Panc1 (cell line): Measurements from ENCODE around the gene CLDN9. TPM values are rescaled to one million over a fixed set of nuclear protein-coding genes. Genes with fewer than 3 reads are reported as not detected.
"Not testable (repeated sequence)": the region's sequence is repeated elsewhere in the genome, so short reads cannot be mapped to it uniquely, and the experiment has no call there.

Source experiments
- ATAC-seq: fragments of 200-7000 bp; cut with Tn5 transposase; 2 replicates; pipeline ENCODE4 v1.9.1; 2020; ENCODE audit warnings: mild to moderate bottlenecking, moderate library complexity
- BruUV-seq: library from RNA; stranded (reverse); fragments of 400-500 nt; replicated peaks from 2 replicates; lab custom pipeline; 2021; lab: Mats Ljungman, UMichigan
- CTCF ChIA-PET: fragments of 300-600 bp; sonication (Branson Sonifier 250); formaldehyde crosslinking; loops from one replicate; lab custom pipeline; 2022; ENCODE audit warnings: antibody characterized with exemption; lab: Charles Lee
- POLR2A ChIA-PET: fragments of 300-600 bp; sonication (Branson Sonifier 250); formaldehyde crosslinking; loops from one replicate; lab custom pipeline; 2022; ENCODE audit warnings: antibody characterized with exemption; lab: Charles Lee
- DNase-seq: peaks from one replicate; pipeline ENCODE4 v3.0.0-alpha.2; 2010; ENCODE audit warnings: low read depth, low spot score
- H3K27ac ChIP-seq: 2 replicates; pipeline ENCODE4 v1.5.1; 2011; ENCODE audit warnings: mild to moderate bottlenecking, low read length, inconsistent platforms
- H3K27me3 ChIP-seq: fragments of 200-500 bp; sonication (Bioruptor generic); 2 replicates; pipeline ENCODE4 v1.6.0; 2014; ENCODE audit warnings: low read length, inconsistent platforms; ENCODE audit not compliant: control insufficient read depth, insufficient read depth
- H3K36me3 ChIP-seq: fragments of 200-500 bp; sonication (Bioruptor generic); 2 replicates; pipeline ENCODE4 v1.5.1; 2014; ENCODE audit warnings: inconsistent platforms, mild to moderate bottlenecking, low read length, moderate library complexity; ENCODE audit not compliant: control insufficient read depth, insufficient read depth
- H3K4me1 ChIP-seq: 2 replicates; pipeline ENCODE4 v1.5.1; 2011; ENCODE audit warnings: inconsistent platforms, mild to moderate bottlenecking, low read length, moderate library complexity; ENCODE audit not compliant: control insufficient read depth, insufficient read depth
- H3K4me3 ChIP-seq, 2 experiments: 2 replicates each; pipeline ENCODE4 v1.5.1; 2011 to 2012; ENCODE audit warnings: low read depth in 2 of 2, low read length in 2 of 2, mild to moderate bottlenecking in 2 of 2, inconsistent platforms in 1 of 2, moderate library complexity in 1 of 2
- H3K9me3 ChIP-seq: fragments of 200-500 bp; sonication (Bioruptor generic); 2 replicates; pipeline ENCODE4 v1.5.1; 2014; ENCODE audit warnings: low read depth, mild to moderate bottlenecking, inconsistent platforms, low read length, moderate library complexity; ENCODE audit not compliant: control insufficient read depth, insufficient read depth
- POLR2AphosphoS5 ChIP-seq: IDR thresholded peaks from 2 replicates; pipeline ENCODE4 v1.6.1; 2012; ENCODE audit warnings: mild to moderate bottlenecking, low read depth, low read length, moderate library complexity
- SIN3A ChIP-seq: IDR thresholded peaks from 2 replicates; pipeline ENCODE4 v1.6.1; 2012; ENCODE audit warnings: low read depth, mild to moderate bottlenecking, low read length, moderate library complexity, borderline replicate concordance; ENCODE audit not compliant: insufficient read depth
- TCF7L2 ChIP-seq: IDR thresholded peaks from 2 replicates; pipeline ENCODE4 v1.6.1; 2011; ENCODE audit warnings: mild to moderate bottlenecking, low read depth, low read length, inconsistent platforms
- in situ Hi-C: cut with HindIII; loops from 2 replicates; pipeline ENCODE4 v1.10.0; 2016; ENCODE audit warnings: low sequenced_read_pairs, low pct_unique_long_range_greater_than_20kb
- intact Hi-C: fragments of 100-400 bp; cut with micrococcal nuclease; formaldehyde crosslinking; loops from one replicate; pipeline ENCODE4 v1.10.0; 2022; ENCODE audit not compliant: unreplicated experiment
- total RNA-seq: library from RNA; stranded (reverse); gene quantifications from one replicate; pipeline ENCODE4 v1.2.1, GENCODE V29; 2021; ENCODE audit not compliant: unreplicated experiment
- TF ChIP-seq, protein P1 (sequence below): fragments of 450-650 bp; IDR thresholded peaks from 2 replicates; pipeline ENCODE4 v1.5.1; 2017; ENCODE audit warnings: mild to moderate bottlenecking
- TF ChIP-seq, protein P2 (sequence below), 2 experiments: IDR thresholded peaks; 2 replicates each; pipeline ENCODE4 v1.6.1; 2011 to 2012; ENCODE audit warnings: low read depth in 2 of 2, control low read depth in 1 of 2, low read length in 1 of 2, mild to moderate bottlenecking in 1 of 2, moderate library complexity in 1 of 2; ENCODE audit not compliant: insufficient read depth in 1 of 2

The CLDN9 gene
- total RNA-seq, 1 experiment from 2014 or later: 1.6 TPM

GRCh38 chr16:3051009-3051408, 38.3 kb downstream of the CLDN9 start:
- CTCF ChIA-PET: no interaction called here
- no peak for DNase-seq
- BruUV-seq: no TSS peak
- in situ Hi-C loops: no loop called here
- Histone ChIP-seq H3K27me3 (no peaks in the 10 kb centered on the region), H3K27ac (no peak overlapping the region), H3K9me3 (no peaks in the 10 kb centered on the region), H3K4me1 (no peaks in the 10 kb centered on the region), H3K36me3 (no peaks in the 10 kb centered on the region), H3K4me3 (no peak overlapping the region)
- intact Hi-C loops: loop anchor here (10.0 kb wide), 1 partner anchor 74 kb away; no protein-coding TSS in a partner anchor
- no peak for ATAC-seq
- TF ChIP-seq, protein P1, sequence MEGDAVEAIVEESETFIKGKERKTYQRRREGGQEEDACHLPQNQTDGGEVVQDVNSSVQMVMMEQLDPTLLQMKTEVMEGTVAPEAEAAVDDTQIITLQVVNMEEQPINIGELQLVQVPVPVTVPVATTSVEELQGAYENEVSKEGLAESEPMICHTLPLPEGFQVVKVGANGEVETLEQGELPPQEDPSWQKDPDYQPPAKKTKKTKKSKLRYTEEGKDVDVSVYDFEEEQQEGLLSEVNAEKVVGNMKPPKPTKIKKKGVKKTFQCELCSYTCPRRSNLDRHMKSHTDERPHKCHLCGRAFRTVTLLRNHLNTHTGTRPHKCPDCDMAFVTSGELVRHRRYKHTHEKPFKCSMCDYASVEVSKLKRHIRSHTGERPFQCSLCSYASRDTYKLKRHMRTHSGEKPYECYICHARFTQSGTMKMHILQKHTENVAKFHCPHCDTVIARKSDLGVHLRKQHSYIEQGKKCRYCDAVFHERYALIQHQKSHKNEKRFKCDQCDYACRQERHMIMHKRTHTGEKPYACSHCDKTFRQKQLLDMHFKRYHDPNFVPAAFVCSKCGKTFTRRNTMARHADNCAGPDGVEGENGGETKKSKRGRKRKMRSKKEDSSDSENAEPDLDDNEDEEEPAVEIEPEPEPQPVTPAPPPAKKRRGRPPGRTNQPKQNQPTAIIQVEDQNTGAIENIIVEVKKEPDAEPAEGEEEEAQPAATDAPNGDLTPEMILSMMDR: no peak
- TF ChIP-seq POLR2AphosphoS5: no peak
- no peak for TF ChIP-seq TCF7L2
- TF ChIP-seq SIN3A: no peak
- POLR2A ChIA-PET: no interaction called here

GRCh38 chr16:3051494-3051893, 38.8 kb downstream of the CLDN9 start:
- no TSS peak for BruUV-seq
- ATAC-seq: no peak
- in situ Hi-C loops: no loop called here
- TF ChIP-seq, protein P2, sequence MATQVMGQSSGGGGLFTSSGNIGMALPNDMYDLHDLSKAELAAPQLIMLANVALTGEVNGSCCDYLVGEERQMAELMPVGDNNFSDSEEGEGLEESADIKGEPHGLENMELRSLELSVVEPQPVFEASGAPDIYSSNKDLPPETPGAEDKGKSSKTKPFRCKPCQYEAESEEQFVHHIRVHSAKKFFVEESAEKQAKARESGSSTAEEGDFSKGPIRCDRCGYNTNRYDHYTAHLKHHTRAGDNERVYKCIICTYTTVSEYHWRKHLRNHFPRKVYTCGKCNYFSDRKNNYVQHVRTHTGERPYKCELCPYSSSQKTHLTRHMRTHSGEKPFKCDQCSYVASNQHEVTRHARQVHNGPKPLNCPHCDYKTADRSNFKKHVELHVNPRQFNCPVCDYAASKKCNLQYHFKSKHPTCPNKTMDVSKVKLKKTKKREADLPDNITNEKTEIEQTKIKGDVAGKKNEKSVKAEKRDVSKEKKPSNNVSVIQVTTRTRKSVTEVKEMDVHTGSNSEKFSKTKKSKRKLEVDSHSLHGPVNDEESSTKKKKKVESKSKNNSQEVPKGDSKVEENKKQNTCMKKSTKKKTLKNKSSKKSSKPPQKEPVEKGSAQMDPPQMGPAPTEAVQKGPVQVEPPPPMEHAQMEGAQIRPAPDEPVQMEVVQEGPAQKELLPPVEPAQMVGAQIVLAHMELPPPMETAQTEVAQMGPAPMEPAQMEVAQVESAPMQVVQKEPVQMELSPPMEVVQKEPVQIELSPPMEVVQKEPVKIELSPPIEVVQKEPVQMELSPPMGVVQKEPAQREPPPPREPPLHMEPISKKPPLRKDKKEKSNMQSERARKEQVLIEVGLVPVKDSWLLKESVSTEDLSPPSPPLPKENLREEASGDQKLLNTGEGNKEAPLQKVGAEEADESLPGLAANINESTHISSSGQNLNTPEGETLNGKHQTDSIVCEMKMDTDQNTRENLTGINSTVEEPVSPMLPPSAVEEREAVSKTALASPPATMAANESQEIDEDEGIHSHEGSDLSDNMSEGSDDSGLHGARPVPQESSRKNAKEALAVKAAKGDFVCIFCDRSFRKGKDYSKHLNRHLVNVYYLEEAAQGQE (IDR thresholded peaks at IDR 0.05; ENCODE audit: insufficient read depth in 1 of 2, low read depth in 2 of 2, low read length in 1 of 2): no peak
- TF ChIP-seq, protein P1: no peak
- TF ChIP-seq TCF7L2 (no peak), POLR2AphosphoS5 (no peak), SIN3A (no peak)
- POLR2A ChIA-PET: no interaction called here
- H3K4me3 ChIP-seq: no peak overlapping the region
- H3K4me1 ChIP-seq: no peaks in the 10 kb centered on the region
- DNase-seq: no peak
- intact Hi-C loops: loop anchor here (10.0 kb wide), 1 partner anchor 73 kb away; no protein-coding TSS in a partner anchor
- no peaks in the 10 kb centered on the region for H3K36me3 ChIP-seq
- H3K27me3 ChIP-seq: no peaks in the 10 kb centered on the region
- H3K9me3 ChIP-seq: no peaks in the 10 kb centered on the region
- CTCF ChIA-PET: no interaction called here
- H3K27ac ChIP-seq: no peak overlapping the region

GRCh38 chr16:3052571-3053329, 40.0 kb downstream of the CLDN9 start:
- intact Hi-C loops: loop anchor here (10.0 kb wide), 1 partner anchor 72 kb away; no protein-coding TSS in a partner anchor
- POLR2A ChIA-PET: not testable (repeated sequence)

DNA sequence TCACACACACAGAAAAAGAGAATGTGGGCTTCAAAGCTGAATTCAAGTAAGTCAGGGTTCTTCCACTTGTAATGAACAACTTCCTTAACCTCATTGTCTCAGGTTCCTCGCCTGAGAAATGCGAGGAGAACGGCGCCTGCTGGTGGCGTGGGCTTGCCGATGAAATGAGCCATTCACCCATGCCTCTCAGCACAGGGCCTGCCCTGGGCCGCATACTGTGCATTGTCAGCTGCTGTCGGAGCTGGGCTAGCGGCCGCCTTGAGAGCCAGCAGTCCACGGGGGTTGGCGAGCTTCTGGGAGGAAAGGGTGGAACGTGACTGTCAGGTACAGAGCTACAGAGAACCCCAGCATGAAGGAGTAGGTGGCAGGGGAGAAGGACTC, 40.6 kb downstream of the CLDN9 start:
- not testable (repeated sequence) for ATAC-seq, H3K4me1 ChIP-seq
- intact Hi-C loops: loop anchor here (10.0 kb wide), 1 partner anchor 71 kb away; no protein-coding TSS in a partner anchor

More at GRCh38 chr16:3052571-3053329, 40.0 kb downstream of the CLDN9 start:
- H3K4me1 ChIP-seq, BruUV-seq, H3K9me3 ChIP-seq, ATAC-seq, H3K4me3 ChIP-seq, H3K27ac ChIP-seq, DNase-seq, in situ Hi-C loops, H3K27me3 ChIP-seq, H3K36me3 ChIP-seq: not testable (repeated sequence)
- CTCF ChIA-PET: interaction anchor here (0.9 kb wide), 1 partner anchor 135 kb away, joined by 4 read pairs; no protein-coding TSS in a partner anchor

More for the DNA sequence above, 40.6 kb downstream of the CLDN9 start:
- in situ Hi-C loops, CTCF ChIA-PET, H3K27me3 ChIP-seq, BruUV-seq, H3K9me3 ChIP-seq, POLR2A ChIA-PET, H3K4me3 ChIP-seq, DNase-seq, H3K27ac ChIP-seq, H3K36me3 ChIP-seq: not testable (repeated sequence)
